HG02870 (cell line): Measurements from ENCODE around the gene MGLL.

Experiments used
- ATAC-seq: cut with Tn5 transposase; IDR thresholded peaks from one replicate; pipeline ENCODE4 v1.9.1; 2021; ENCODE audit warnings: mild to moderate bottlenecking, moderate library complexity; ENCODE audit not compliant: unreplicated experiment

The MGLL gene

GRCh38 chr3:127678611-127679533, 143.4 kb downstream of the MGLL start:
- ATAC-seq = no peak

GRCh38 chr3:127678315-127678599, 144.1 kb downstream of the MGLL start:
- no peak for ATAC-seq

- ATAC-seq = no peak
Measured at GRCh38 chr3:127677541-127678314, 144.6 kb downstream of the MGLL start.

- no peak for ATAC-seq
Measured at GRCh38 chr3:127676921-127677351, 145.4 kb downstream of the MGLL start.

- no peak for ATAC-seq
Measured at GRCh38 chr3:127676456-127676855, 145.9 kb downstream of the MGLL start.

- ATAC-seq = no peak
Measured at GRCh38 chr3:127675651-127676391, 146.5 kb downstream of the MGLL start.

GRCh38 chr3:127674790-127675189, 147.5 kb downstream of the MGLL start:
- no peak for ATAC-seq

- no peak for ATAC-seq
Measured at GRCh38 chr3:127674101-127674721, 148.1 kb downstream of the MGLL start.

GRCh38 chr3:127673191-127674100, 148.9 kb downstream of the MGLL start:
- peak; percentile 38 for ATAC-seq

- peak; percentile 57 for ATAC-seq
Measured at GRCh38 chr3:127672429-127673190, 149.7 kb downstream of the MGLL start, which contains the start of gene ABTB1. ABTB1 (plus strand) TSS chr3:127672952; CDS start chr3:127673026, 74 bp downstream.

GRCh38 chr3:127671523-127672428, 150.5 kb downstream of the MGLL start:
- peak; percentile 16 for ATAC-seq

- no peak for ATAC-seq
Measured at GRCh38 chr3:127670761-127671522, 151.4 kb downstream of the MGLL start.

GRCh38 chr3:127670229-127670559, 152.1 kb downstream of the MGLL start:
- ATAC-seq = no peak

GRCh38 chr3:127669541-127670228, 152.6 kb downstream of the MGLL start:
- ATAC-seq = no peak

GRCh38 chr3:127668906-127669305, 153.4 kb downstream of the MGLL start:
- no peak for ATAC-seq

- no peak for ATAC-seq
Measured at GRCh38 chr3:127667119-127667681, 155.1 kb downstream of the MGLL start.
